HCT116 (cell line): Measurements from ENCODE around the gene DCTN1. TPM values are rescaled to one million over a fixed set of nuclear protein-coding genes. Genes with fewer than 3 reads are reported as not detected.
A peak's percentile ranks its signal among the peaks of the same experiment; 100 is the strongest.

Experiments
- ATAC-seq: fragments of 200-7000 bp; cut with Tn5 transposase; 2 replicates; pipeline ENCODE4 v1.9.1; 2020; ENCODE audit warnings: mild to moderate bottlenecking, moderate library complexity
- BruUV-seq: library from RNA; stranded (reverse); fragments of 400-500 nt; replicated peaks from 2 replicates; lab custom pipeline; 2021; lab: Mats Ljungman, UMichigan
- CTCF ChIA-PET: fragments of 300-600 bp; sonication (Branson Sonifier 250); formaldehyde crosslinking; loops from one replicate; lab custom pipeline; 2021; ENCODE audit warnings: antibody characterized with exemption; lab: Charles Lee
- POLR2A ChIA-PET: fragments of 300-600, 350-600 bp; sonication (Branson Sonifier 250); formaldehyde crosslinking; loops from one replicate; lab custom pipeline; 2021; ENCODE audit warnings: antibody characterized with exemption; lab: Charles Lee
- RAD21 ChIA-PET, 2 experiments: fragments of 300-600 bp; sonication (Branson Sonifier 250); formaldehyde crosslinking; loops; one replicate each; lab custom pipeline; 2023; ENCODE audit warnings: low total read pairs in 2 of 2; ENCODE audit not compliant: uncharacterized antibody in 2 of 2, unreplicated experiment in 2 of 2, low non-redundant PET in 1 of 2; lab: Charles Lee
- DNase-seq: peaks from one replicate; pipeline ENCODE4 v3.0.0-alpha.2; 2010; ENCODE audit warnings: low read depth, low spot score
- H2AFZ ChIP-seq: fragments of 200-600 bp; shearing (Covaris generic), sonication (generic); 2 replicates; pipeline ENCODE4 v1.6.1; 2017; ENCODE audit warnings: low read depth, mixed run types, mixed read lengths, antibody characterized with exemption, low read length; ENCODE audit not compliant: poor library complexity, severe bottlenecking
- H3K27ac ChIP-seq: 2 replicates; pipeline ENCODE4 v1.5.1; 2012; ENCODE audit warnings: low read depth, low read length
- H3K27me3 ChIP-seq: fragments of 200-600 bp; sonication (generic); 2 replicates; pipeline ENCODE4 v1.6.1; 2016; ENCODE audit warnings: mixed run types, low read length, mixed read lengths; ENCODE audit not compliant: insufficient read depth
- H3K36me3 ChIP-seq, 2 experiments: fragments of 200-500 bp in 1 of 2; fragments of 200-600 bp in 1 of 2; sonication (Bioruptor generic) in 1 of 2; sonication (generic) in 1 of 2; 2 replicates each; pipeline versions ENCODE4 v1.5.1 to v1.6.1; 2014 to 2016; ENCODE audit warnings: low read length in 2 of 2, inconsistent platforms in 1 of 2, mixed read lengths in 1 of 2, mixed run types in 1 of 2; ENCODE audit not compliant: insufficient read depth in 2 of 2, control insufficient read depth in 1 of 2
- H3K4me1 ChIP-seq, 2 experiments: fragments of 200-600 bp in 1 of 2; sonication (generic) in 1 of 2; 2 replicates each; pipeline versions ENCODE4 v1.5.1 to v1.6.1; 2012 to 2017; ENCODE audit warnings: low read length in 2 of 2, inconsistent platforms in 1 of 2, mild to moderate bottlenecking in 1 of 2, mixed read lengths in 1 of 2, mixed run types in 1 of 2, moderate library complexity in 1 of 2; ENCODE audit not compliant: insufficient read depth in 2 of 2, control insufficient read depth in 1 of 2
- H3K4me2 ChIP-seq: fragments of 200-600 bp; sonication (generic); 2 replicates; pipeline ENCODE4 v1.6.1; 2017; ENCODE audit warnings: mixed run types, low read length, mixed read lengths
- H3K4me3 ChIP-seq, 2 experiments: fragments of 200-600 bp in 1 of 2; sonication (generic) in 1 of 2; replicated peaks in 1 of 2; 2 replicates each; pipeline ENCODE4 v1.5.1; 2011 to 2016; ENCODE audit warnings: low read length in 2 of 2, control low read depth in 1 of 2, low read depth in 1 of 2, mild to moderate bottlenecking in 1 of 2, mixed read lengths in 1 of 2, mixed run types in 1 of 2
- H3K79me2 ChIP-seq: fragments of 200-600 bp; sonication (generic); 2 replicates; pipeline ENCODE4 v1.6.1; 2017; ENCODE audit warnings: mild to moderate bottlenecking, mixed run types, low read length, moderate library complexity, mixed read lengths; ENCODE audit not compliant: insufficient read depth
- H3K9ac ChIP-seq: fragments of 200-600 bp; sonication (generic); 2 replicates; pipeline ENCODE4 v1.6.1; 2016; ENCODE audit warnings: low read length, mixed read lengths
- H3K9me2 ChIP-seq: fragments of 200-600 bp; sonication (generic), shearing (Covaris generic); 2 replicates; pipeline ENCODE4 v1.6.1; 2017; ENCODE audit warnings: mixed run types, mild to moderate bottlenecking, moderate library complexity; ENCODE audit not compliant: insufficient read depth
- H3K9me3 ChIP-seq, 2 experiments: fragments of 200-500 bp in 1 of 2; fragments of 200-600 bp in 1 of 2; sonication (Bioruptor generic) in 1 of 2; sonication (generic) in 1 of 2; 2 replicates each; pipeline ENCODE4 v1.6.1; 2014 to 2017; ENCODE audit warnings: low read length in 2 of 2, mixed read lengths in 2 of 2, inconsistent platforms in 1 of 2, low read depth in 1 of 2, mild to moderate bottlenecking in 1 of 2, mixed run types in 1 of 2, moderate library complexity in 1 of 2; ENCODE audit not compliant: control insufficient read depth in 1 of 2, insufficient read depth in 1 of 2
- H4K20me1 ChIP-seq: fragments of 200-600 bp; sonication (generic), shearing (Covaris generic); 2 replicates; pipeline ENCODE4 v1.6.1; 2017; ENCODE audit warnings: mixed run types, mild to moderate bottlenecking, moderate library complexity; ENCODE audit not compliant: insufficient read depth
- ATF3 ChIP-seq: IDR thresholded peaks from 2 replicates; pipeline ENCODE4 v1.6.1; 2012
- EGR1 ChIP-seq: IDR thresholded peaks from 2 replicates; pipeline ENCODE4 v1.6.1; 2012; ENCODE audit warnings: low read depth
- ELF1 ChIP-seq: IDR thresholded peaks from 2 replicates; pipeline ENCODE4 v1.6.1; 2012; ENCODE audit warnings: low read depth, borderline replicate concordance
- EZH2 ChIP-seq: fragments of 200-600 bp; sonication (generic); IDR thresholded peaks from 2 replicates; pipeline ENCODE4 v1.6.1; 2017; ENCODE audit warnings: antibody characterized with exemption, mixed run types
- EZH2phosphoT487 ChIP-seq: fragments of 200-600 bp; IDR thresholded peaks from 2 replicates; pipeline ENCODE4 v1.6.1; 2018; ENCODE audit warnings: antibody characterized with exemption, borderline replicate concordance
- JUND ChIP-seq: IDR thresholded peaks from 2 replicates; pipeline ENCODE4 v1.6.1; 2012
- POLR2AphosphoS5 ChIP-seq: IDR thresholded peaks from 2 replicates; pipeline ENCODE4 v1.6.1; 2011; ENCODE audit warnings: mild to moderate bottlenecking, low read depth, low read length, moderate library complexity
- SRF ChIP-seq: IDR thresholded peaks from 2 replicates; pipeline ENCODE4 v1.6.1; 2012; ENCODE audit warnings: low read depth
- TCF7L2 ChIP-seq: IDR thresholded peaks from 2 replicates; pipeline ENCODE4 v1.7.0; 2011; ENCODE audit warnings: borderline replicate concordance, inconsistent platforms; ENCODE audit not compliant: insufficient read depth, insufficient read length; ENCODE audit errors: extremely low read depth
- ZFX ChIP-seq: fragments of 450-650 bp; IDR thresholded peaks from 2 replicates; pipeline ENCODE4 v1.6.1; 2017
- intact Hi-C: fragments of 100-400 bp; cut with micrococcal nuclease; formaldehyde crosslinking; loops from 2 replicates; pipeline ENCODE4 v1.10.0; 2022
- total RNA-seq: library from RNA; stranded (reverse); gene quantifications from one replicate; pipeline ENCODE4 v1.2.1, GENCODE V29; 2021; ENCODE audit not compliant: unreplicated experiment
- TF ChIP-seq, protein P1 (sequence below): IDR thresholded peaks from 2 replicates; pipeline ENCODE4 v1.6.1; 2012; ENCODE audit warnings: low read depth
- TF ChIP-seq, protein P2 (sequence below): IDR thresholded peaks from 2 replicates; pipeline ENCODE4 v1.6.1; 2012

Gene DCTN1
- total RNA-seq, 1 experiment from 2014 or later = 129 TPM

DNA sequence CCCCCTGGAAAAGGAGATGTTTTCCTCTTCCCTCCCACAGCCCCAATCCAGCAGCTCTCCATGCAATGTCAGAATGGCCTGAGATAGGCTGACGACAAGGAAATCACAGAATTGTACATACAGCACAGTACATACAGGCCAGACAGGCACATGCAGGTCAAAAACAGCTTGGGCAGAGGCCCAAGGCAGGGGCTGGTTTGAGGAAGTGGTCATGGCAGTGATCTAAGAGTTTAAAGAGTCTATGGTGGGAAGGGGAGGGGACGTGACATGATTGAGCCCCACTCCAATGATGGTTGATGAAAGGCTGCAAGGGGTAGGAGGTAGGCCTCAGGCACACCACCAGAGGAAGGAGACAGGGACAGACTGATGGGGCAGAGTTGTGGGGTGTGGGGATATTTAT lies 4.3 kb downstream of the DCTN1 start:
- ChIA-PET CTCF (interaction anchor here (0.7 kb wide), 1 partner anchor 41 kb away, joined by 3 read pairs; no protein-coding TSS in a partner anchor), POLR2A (no interaction called here), RAD21 (no interaction called here)
- TF ChIP-seq, protein P1, sequence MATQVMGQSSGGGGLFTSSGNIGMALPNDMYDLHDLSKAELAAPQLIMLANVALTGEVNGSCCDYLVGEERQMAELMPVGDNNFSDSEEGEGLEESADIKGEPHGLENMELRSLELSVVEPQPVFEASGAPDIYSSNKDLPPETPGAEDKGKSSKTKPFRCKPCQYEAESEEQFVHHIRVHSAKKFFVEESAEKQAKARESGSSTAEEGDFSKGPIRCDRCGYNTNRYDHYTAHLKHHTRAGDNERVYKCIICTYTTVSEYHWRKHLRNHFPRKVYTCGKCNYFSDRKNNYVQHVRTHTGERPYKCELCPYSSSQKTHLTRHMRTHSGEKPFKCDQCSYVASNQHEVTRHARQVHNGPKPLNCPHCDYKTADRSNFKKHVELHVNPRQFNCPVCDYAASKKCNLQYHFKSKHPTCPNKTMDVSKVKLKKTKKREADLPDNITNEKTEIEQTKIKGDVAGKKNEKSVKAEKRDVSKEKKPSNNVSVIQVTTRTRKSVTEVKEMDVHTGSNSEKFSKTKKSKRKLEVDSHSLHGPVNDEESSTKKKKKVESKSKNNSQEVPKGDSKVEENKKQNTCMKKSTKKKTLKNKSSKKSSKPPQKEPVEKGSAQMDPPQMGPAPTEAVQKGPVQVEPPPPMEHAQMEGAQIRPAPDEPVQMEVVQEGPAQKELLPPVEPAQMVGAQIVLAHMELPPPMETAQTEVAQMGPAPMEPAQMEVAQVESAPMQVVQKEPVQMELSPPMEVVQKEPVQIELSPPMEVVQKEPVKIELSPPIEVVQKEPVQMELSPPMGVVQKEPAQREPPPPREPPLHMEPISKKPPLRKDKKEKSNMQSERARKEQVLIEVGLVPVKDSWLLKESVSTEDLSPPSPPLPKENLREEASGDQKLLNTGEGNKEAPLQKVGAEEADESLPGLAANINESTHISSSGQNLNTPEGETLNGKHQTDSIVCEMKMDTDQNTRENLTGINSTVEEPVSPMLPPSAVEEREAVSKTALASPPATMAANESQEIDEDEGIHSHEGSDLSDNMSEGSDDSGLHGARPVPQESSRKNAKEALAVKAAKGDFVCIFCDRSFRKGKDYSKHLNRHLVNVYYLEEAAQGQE = no peak
- no peak for ATAC-seq
- H2AFZ ChIP-seq = no peak overlapping the region
- H3K9ac ChIP-seq = no peak overlapping the region
- H3K36me3 ChIP-seq = peaks cover 3 to 18% of the 10 kb centered on the region in 2 experiments; a peak in 2 of 4 replicates
- peaks cover 4 to 10% of the 10 kb centered on the region in 2 experiments; a peak in 3 of 4 replicates for H3K4me1 ChIP-seq
- no peak overlapping the region for H3K27ac ChIP-seq
- H3K9me3 ChIP-seq = no peaks in the 10 kb centered on the region
- no TSS peak for BruUV-seq
- no peak overlapping the region for H3K4me3 ChIP-seq
- no peak overlapping the region for H3K4me2 ChIP-seq
- H3K9me2 ChIP-seq = no peaks in the 10 kb centered on the region
- H3K79me2 ChIP-seq = peaks cover 18% of the 10 kb centered on the region; the same call in 1 of the 2 replicates
- intact Hi-C loops = no loop called here
- H3K27me3 ChIP-seq = no peaks in the 10 kb centered on the region
- DNase-seq = no peak
- H4K20me1 ChIP-seq = no peaks in the 10 kb centered on the region

GRCh38 chr2:74374509-74375205 lies 5.5 kb downstream of the DCTN1 start:
- ChIA-PET POLR2A (no interaction called here), RAD21 (no interaction called here), CTCF (no interaction called here)
- no peaks in the 10 kb centered on the region for H4K20me1 ChIP-seq
- H3K79me2 ChIP-seq = peaks cover 6% of the 10 kb centered on the region; the same call in 1 of the 2 replicates
- H3K4me3 ChIP-seq = no peak overlapping the region
- peaks cover 3 to 25% of the 10 kb centered on the region in 2 experiments; a peak in 2 of 4 replicates for H3K36me3 ChIP-seq
- ATAC-seq (peak; percentile 86), DNase-seq (no peak)
- no peaks in the 10 kb centered on the region for H3K9me2 ChIP-seq
- H3K9me3 ChIP-seq = no peaks in the 10 kb centered on the region
- BruUV-seq = no TSS peak
- no peak overlapping the region for H3K9ac ChIP-seq
- H3K27me3 ChIP-seq = no peaks in the 10 kb centered on the region
- intact Hi-C loops = no loop called here
- H3K4me1 ChIP-seq = no peaks in the 10 kb centered on the region
- no peak overlapping the region for H2AFZ ChIP-seq
- H3K4me2 ChIP-seq = no peak overlapping the region
- H3K27ac ChIP-seq = no peak overlapping the region
- TF ChIP-seq EGR1 (no peak), POLR2AphosphoS5 (no peak), TCF7L2 (no peak), SRF (no peak), ELF1 (no peak), EZH2 (no peak), EZH2phosphoT487 (no peak), ATF3 (no peak), JUND (no peak), ZFX (no peak)
- TF ChIP-seq, protein P1 = no peak
- TF ChIP-seq, protein P2, sequence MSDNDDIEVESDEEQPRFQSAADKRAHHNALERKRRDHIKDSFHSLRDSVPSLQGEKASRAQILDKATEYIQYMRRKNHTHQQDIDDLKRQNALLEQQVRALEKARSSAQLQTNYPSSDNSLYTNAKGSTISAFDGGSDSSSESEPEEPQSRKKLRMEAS = no peak
